AML-193 (cell line): Measurements from ENCODE around the gene MTURN.

Experiments used
- DNase-seq, 2 experiments: peaks; one replicate each; lab custom pipeline; 2025; lab: John Stamatoyannopoulos, UW

MTURN gene

GRCh38 chr7:30162133-30162532, 27.3 kb downstream of the MTURN start:
- no peak for DNase-seq

- no peak for DNase-seq
Observed at GRCh38 chr7:30162622-30163124, 27.9 kb downstream of the MTURN start.

DNA sequence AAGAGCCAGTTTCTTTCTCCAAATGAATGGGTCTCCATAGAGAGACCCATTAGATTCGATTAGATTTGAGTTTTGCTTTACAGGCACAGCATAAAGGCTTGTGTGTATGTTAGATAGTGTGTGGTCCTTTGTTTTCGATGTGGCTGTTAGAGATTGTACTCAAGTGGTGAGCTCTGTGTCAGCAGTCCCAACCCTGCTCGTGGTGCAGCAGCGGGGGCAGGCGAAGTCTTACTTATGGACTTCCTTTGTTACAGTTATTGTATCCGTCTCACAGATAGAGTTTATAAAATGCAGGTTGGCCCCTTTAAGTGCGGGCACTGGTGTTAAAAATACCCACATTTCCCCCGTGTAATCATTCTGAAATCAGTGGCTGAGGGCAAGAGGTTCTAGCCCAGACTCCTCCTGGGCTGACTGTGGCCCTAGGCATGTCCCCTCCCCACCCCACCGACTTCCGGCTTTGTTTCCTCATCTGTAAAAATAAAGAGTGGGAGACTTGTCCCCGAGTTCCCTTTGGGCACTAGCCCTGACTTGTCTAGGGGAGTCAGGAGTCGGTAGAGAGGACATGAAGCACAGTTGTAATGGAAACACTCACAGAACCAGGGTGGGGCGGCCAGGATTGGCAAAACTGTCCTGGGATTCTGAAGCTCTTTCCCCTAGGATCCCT, 28.6 kb downstream of the MTURN start:
- DNase-seq = peak; percentile 40 to 53

DNA sequence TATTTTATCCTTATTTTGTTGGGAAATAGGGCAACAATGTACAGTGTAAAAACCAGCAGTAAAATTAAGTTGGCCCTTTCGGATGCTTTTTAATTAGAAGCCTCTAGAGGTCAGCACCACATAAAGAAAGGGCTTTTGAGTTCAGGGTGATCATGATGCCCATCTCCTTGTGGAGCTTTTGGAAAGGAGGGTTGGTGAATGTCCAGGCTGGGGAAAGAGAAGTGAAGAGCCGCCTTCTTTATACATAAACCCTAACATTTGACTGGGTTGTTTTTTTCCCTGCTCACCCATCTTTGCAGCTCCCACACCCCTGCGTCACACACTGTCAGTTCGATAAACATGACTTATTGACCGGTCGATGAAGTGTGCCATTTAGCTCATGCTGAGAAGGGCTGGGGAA, 29.8 kb downstream of the MTURN start:
- peak; percentile 65 to 77 for DNase-seq

DNA sequence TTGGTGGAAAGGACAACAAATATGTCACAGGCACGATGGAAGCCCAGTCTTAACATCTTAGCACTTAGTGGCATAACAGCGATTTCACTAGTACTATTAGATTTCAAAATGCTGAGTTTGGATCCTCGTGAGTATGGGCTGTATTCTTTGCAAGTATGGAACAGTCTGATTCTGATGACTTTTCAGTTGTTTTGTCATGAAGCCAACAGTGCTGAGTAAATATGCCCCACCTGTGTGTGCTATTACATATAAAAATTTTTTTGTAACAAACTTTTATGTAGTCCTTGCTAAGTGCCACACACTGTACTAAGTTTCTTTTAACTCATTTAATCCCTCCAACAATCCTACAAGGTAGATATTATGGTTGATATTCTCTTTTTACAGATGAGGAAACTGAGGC, 30.8 kb downstream of the MTURN start:
- DNase-seq = no peak

DNA sequence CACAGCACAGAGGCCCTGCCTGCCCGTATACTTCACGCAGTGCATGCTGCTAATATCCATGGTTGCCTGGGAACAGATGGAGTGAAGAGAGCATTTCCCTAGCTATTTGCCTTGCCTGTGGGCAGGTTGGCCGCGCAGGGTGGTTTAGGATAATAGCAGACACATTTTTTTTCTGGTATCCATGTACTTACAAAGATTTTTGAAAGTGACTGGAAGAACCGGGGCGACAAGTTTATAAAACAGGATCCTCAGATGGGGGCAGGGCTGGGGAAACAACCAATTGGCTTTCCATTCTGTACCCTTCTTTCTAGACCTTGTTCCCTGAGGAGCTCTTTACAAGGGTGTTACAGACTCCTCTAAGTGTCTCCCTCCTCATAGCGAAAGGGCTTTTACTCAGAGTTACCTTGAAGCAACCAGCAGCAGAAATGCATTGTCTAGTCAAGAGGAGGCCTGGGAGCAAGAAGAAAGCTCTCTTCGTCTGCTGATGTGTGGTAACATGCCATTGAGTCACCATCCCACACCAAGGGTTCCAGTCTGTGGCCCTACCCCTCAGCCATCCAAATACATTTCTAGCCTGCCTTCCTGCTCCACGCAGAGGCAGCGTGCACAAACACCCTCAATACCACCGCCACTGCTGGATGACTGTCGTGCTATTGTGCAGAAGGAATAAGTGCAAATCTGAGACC, 31.5 kb downstream of the MTURN start:
- no peak for DNase-seq

DNA sequence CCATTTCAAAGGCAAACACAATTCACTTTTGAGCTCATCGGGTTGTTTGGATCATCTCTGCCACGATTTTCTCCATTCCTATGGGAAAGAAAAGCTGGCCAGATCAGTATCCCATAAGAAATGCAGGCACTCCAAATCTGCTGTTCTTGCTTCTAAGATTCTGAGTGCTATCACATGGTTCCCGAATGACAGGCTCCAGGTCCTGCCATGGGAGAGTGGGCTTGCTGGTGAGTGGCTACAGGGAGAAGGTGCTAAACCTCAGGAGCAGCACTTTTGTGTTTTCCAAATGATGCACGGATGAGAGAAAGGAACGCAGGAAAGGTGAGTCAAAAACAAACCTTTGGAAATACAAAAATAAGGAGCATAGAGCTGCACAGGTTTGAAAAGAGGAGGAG, 32.1 kb downstream of the MTURN start:
- no peak for DNase-seq

DNA sequence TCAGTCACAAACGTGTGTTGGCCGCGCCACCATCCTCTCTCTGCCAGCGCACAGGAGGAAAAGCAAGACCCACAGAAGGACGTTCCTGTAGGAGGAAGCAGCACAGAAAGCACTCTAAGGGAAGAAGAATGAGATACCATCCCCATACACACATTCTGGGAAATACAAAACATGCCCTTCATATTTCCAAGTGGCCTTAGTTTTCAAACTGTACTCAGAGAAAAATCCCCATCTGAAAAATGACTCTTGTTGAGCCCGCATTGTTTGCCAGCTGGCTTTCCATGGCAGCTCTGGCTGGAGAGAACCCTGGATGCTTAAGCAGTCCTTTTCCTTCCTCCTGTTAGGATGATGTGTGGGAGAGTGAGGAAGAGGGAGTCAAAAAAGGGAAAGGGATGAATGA, 33.1 kb downstream of the MTURN start:
- DNase-seq = no peak

DNA sequence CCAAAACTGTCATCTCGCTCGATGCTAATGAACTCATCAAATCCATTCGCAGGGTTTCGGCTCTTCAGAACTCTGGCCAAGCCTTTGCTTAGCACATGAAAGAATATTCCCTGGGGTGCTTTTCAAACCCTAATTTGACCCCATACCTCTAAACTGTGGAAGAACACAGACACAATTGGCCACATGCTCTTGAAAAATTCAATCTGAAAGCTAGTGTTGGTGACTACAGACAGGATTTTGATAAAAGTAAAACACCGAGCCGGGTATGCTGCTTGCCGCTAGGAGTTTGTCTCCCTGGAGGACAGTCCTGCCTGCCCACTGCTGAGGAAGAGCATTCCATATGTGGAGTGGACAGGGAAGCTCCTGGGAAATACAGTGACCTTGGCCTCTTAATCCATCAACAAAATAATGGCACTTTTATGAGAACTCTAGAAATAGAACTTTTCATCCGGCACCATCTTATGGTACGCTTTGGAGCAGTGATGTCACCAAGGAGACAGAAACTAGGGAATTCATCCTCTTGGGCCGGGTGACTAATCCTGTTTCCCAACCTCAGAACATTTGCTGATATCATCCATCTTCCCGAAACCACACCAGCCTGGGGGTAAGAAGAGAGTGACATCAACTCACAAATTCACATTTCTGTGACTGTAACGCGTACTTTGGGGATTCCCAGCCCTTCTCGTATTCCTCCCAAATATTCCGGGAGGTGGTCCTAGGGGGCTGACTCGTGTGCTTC, 34.2 kb downstream of the MTURN start:
- no peak for DNase-seq

- DNase-seq = no peak
Observed at GRCh38 chr7:30169579-30169978, 34.8 kb downstream of the MTURN start.

DNA sequence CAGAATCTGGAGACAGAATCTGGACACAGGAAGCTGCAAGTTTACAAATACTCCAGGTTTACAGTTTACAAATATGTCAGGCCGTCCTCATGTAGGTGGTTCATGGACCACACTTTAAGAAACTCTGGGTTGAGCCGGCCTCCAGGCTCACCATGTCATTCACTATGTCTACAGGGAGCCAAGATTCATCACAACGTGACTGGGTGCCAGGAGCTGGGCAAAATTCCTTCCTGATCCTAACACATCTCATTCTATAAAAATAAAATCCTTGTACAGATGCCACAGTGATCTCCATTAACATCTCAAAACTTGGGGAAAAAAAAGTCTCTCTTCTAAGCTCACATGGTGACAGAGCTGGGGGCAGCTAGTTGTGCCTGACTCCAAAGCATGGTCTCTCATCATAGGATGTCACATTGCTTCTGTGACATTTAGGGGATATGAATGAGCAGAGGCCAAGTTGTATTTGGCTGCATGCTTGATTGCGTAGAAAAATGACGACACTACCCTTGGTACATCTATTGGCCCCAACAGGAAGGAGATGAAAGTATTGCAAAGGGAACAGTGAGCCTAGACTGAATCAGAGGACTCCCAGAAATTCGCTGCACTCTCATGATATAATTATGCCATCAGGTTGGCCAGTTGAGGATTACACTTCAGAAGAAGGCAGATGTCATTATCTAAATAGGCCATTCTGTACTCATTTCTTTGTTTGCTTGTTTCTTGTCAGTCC, 35.9 kb downstream of the MTURN start:
- peak; percentile 74 to 78 for DNase-seq

- no peak for DNase-seq
Observed at GRCh38 chr7:30171766-30172447, 37.1 kb downstream of the MTURN start.

DNA sequence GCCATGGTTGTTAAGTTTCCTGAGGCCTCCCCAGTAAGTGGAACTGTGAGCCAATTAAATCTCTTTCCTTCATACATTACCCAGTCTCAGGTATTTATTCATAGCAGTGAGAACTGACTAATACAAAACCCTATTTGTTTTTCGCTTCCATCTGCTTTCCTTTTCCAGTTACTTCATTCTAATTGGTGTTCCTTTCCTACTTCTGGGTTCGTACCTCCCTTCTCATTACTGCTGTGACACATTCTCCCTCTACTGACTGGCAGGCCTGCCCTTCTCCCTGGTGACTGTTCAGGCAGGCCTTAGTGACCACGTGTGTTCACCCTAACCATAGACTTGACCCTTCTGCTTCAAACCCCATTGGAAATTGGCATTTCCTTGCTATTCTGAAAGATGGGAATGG, 37.7 kb downstream of the MTURN start:
- DNase-seq = no peak

DNA sequence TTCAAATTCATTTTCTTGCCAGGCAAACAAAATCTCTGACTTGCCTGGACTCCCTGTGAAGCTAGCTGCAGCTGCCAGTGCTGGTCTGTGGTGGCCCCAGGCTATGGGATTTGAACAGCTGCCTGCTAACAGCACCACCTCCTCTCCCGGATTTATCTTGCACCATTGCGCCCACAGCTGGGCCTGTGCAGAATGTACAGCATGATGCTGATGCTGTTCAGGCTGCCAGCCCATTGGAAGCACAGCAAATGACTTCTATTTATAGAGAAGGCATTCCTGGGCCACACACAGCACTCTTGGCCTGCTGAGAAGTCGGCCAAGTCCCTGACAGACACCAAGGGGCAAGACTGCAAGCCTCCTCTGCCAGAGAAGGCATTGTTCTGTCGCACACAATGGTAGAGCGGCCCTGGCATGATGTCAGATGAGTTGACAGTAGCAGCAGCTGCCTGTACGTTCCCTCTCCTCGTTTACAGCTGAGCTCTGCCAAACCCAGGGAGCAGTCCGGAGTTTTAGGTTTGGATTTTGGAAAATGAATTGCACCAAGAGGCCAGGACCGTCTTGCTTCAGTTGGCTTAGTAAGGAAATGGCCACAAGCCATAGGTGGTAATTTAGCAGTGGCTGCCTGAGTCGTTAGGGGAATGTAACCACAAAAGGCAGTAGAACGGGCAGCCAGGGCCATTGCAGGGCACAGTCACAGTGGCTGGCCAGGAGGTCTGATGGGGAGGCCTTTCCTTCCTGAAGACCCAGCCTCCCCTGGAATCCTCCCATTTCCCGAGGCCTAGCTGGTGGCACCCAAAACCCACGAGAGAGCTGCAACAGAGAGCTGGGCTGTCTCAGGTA, 38.5 kb downstream of the MTURN start:
- peak; percentile 11 to 29 for DNase-seq

GRCh38 chr7:30175180-30175579, 40.4 kb downstream of the MTURN start:
- DNase-seq = no peak

GRCh38 chr7:30175636-30176147, 40.9 kb downstream of the MTURN start:
- DNase-seq = no peak

DNA sequence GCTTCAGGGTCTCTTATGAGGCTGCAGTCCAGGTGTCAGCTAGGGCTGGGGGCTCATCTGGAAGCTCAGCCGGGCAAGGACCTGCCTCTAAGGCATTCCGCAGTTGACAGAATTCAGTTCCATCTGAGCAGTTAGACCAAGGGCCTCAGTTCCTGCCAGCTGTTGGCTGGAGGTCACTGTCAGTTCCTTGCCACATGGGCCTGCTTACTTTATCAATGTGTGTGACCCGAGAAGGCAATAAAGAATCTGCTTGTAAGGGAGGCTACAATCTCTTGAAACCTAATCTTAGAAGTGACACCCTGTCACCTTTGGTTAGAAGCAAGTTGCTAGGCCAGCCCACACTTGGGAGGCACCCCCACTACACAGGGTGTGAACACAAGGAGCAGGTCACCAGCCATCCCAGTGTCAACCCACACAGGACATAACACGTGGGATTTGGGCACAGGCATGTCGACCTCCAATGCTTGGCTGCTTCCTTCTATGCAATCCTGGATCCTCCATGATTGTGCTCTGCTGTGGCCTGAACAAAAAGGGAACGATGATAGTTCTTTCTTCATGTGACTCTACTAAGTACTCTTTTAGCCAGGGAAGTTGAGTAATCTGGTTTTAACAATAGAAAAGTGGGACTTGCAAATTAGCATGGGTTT, 41.8 kb downstream of the MTURN start:
- DNase-seq = peak; percentile 9 to 24

GRCh38 chr7:30177186-30177585, 42.4 kb downstream of the MTURN start:
- no peak for DNase-seq

DNA sequence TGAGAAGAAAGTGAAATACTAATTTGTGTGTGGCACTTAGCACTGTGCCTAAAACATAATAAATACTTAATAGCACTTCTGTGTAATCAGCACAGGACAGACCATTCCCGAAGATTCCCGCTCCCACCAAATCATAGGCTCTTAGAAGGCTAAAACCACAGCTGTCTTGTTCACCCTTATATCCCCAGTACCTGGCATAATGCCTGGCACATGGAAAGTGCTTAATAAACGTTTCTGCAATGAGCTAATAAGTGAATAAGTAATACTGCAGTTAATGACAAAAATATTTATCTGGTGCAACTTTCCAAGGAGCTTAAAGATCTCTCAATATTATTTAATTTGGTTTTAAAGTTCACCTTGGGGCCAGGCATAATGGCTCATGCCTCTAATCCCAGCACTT, 43.2 kb downstream of the MTURN start:
- no peak for DNase-seq
